H1 (cell line): Measurements from ENCODE around the gene PHACTR1.

Source experiments
- CHD1 ChIP-seq: IDR thresholded peaks from 2 replicates; pipeline ENCODE4 v1.6.1; 2012; ENCODE audit warnings: low read depth, low read length, improper control_type of control experiment
- EZH2 ChIP-seq: fragments of 200-600 bp; sonication (generic); IDR thresholded peaks from 2 replicates; pipeline ENCODE4 v1.7.1; 2012; ENCODE audit warnings: low read depth, mild to moderate bottlenecking, moderate library complexity, low read length, inconsistent platforms; ENCODE audit not compliant: severe bottlenecking
- YY1 ChIP-seq: IDR thresholded peaks from 2 replicates; pipeline ENCODE4 v1.6.1; 2011; ENCODE audit warnings: low read depth, mild to moderate bottlenecking, low read length
- TF ChIP-seq, protein P1 (sequence below), 3 experiments: IDR thresholded peaks; 1 replicate in 2 of 3; 2 replicates in 1 of 3; pipeline versions ENCODE4 v1.5.1 to v1.6.1; 2011; ENCODE audit warnings: low read length in 3 of 3, mild to moderate bottlenecking in 3 of 3, inconsistent platforms in 2 of 3, low read depth in 1 of 3, moderate library complexity in 1 of 3; ENCODE audit not compliant: insufficient read depth in 1 of 3; ENCODE audit errors: control extremely low read depth in 1 of 3

DNA sequence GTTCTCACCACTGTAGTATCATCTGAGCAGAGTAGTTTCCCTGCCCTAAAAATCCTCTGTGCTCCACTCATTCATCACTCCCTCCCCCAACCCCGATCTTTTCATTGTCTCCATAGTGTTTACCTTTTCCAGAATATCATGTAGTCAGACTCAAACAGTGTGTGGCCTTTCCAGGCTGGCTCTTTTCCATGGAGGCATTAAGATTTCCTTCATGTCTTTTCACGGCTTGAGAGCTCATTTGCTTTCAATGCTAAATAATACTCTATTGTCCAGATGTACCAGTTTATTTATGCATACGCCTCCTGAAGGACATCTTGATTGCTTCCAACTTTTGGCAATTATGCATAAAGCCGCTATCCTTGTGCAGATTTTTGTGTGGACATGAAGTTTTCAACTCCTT, 235.8 kb downstream of the PHACTR1 start:
- TF ChIP-seq YY1 (no peak), CHD1 (no peak), EZH2 (no peak)
- TF ChIP-seq, protein P1, sequence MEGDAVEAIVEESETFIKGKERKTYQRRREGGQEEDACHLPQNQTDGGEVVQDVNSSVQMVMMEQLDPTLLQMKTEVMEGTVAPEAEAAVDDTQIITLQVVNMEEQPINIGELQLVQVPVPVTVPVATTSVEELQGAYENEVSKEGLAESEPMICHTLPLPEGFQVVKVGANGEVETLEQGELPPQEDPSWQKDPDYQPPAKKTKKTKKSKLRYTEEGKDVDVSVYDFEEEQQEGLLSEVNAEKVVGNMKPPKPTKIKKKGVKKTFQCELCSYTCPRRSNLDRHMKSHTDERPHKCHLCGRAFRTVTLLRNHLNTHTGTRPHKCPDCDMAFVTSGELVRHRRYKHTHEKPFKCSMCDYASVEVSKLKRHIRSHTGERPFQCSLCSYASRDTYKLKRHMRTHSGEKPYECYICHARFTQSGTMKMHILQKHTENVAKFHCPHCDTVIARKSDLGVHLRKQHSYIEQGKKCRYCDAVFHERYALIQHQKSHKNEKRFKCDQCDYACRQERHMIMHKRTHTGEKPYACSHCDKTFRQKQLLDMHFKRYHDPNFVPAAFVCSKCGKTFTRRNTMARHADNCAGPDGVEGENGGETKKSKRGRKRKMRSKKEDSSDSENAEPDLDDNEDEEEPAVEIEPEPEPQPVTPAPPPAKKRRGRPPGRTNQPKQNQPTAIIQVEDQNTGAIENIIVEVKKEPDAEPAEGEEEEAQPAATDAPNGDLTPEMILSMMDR (IDR thresholded peaks at IDR 0.05; ENCODE audit: control extremely low read depth in 1 of 3, insufficient read depth in 1 of 3, low read depth in 1 of 3, low read length in 3 of 3), result no peak
